ENCODE results near the gene FRMD4A. TPM values are rescaled to one million over a fixed set of nuclear protein-coding genes. Genes with fewer than 3 reads are reported as not detected.
"Not testable (repeated sequence)": the region's sequence is repeated elsewhere in the genome, so short reads cannot be mapped to it uniquely, and the experiment has no call there.

Gene FRMD4A
- total RNA-seq, 4 donors from 2014 or later: 5.6 to 34.1 (median 19.4) TPM

GRCh38 chr10:14219411-14219810, 111.3 kb downstream of the FRMD4A start:
- Histone ChIP-seq H3K4me1 (no peaks in the 10 kb centered on the region), H3K4me3 (no peak overlapping the region), H3K27me3 (no peaks in the 10 kb centered on the region), H3K27ac (no peak overlapping the region), H3K9me3 (no peaks in the 10 kb centered on the region), H3K36me3 (no peaks in the 10 kb centered on the region)
- TF ChIP-seq CTCF (IDR thresholded peaks at IDR 0.05): no peak
- no peak for TF ChIP-seq POLR2A (IDR thresholded peaks at IDR 0.05)
- intact Hi-C loops (cut with DNase I; ENCODE audit: low total_unique reads): no loop called here
- no peak for DNase-seq

GRCh38 chr10:14215641-14216040, 115.1 kb downstream of the FRMD4A start:
- H3K4me3 ChIP-seq: no peak overlapping the region
- no peaks in the 10 kb centered on the region for H3K36me3 ChIP-seq
- no peaks in the 10 kb centered on the region for H3K9me3 ChIP-seq
- H3K27ac ChIP-seq: no peak overlapping the region
- no peaks in the 10 kb centered on the region for H3K27me3 ChIP-seq
- intact Hi-C loops (cut with DNase I; ENCODE audit: low total_unique reads): no loop called here
- DNase-seq: no peak
- no peak for TF ChIP-seq POLR2A (IDR thresholded peaks at IDR 0.05)
- no peak for TF ChIP-seq CTCF (IDR thresholded peaks at IDR 0.05)
- H3K4me1 ChIP-seq: no peaks in the 10 kb centered on the region

- H3K4me3 ChIP-seq; intact Hi-C loops (cut with DNase I; ENCODE audit: low total_unique reads); DNase-seq; H3K36me3 ChIP-seq; H3K27me3 ChIP-seq; H3K27ac ChIP-seq; H3K4me1 ChIP-seq; H3K9me3 ChIP-seq: not testable (repeated sequence)
Measured at GRCh38 chr10:14213703-14214102, 117.0 kb downstream of the FRMD4A start.

GRCh38 chr10:14211610-14212009, 119.1 kb downstream of the FRMD4A start:
- intact Hi-C loops (cut with DNase I; ENCODE audit: low total_unique reads): no loop called here
- Histone ChIP-seq H3K27me3 (no peaks in the 10 kb centered on the region), H3K4me1 (no peaks in the 10 kb centered on the region), H3K9me3 (no peaks in the 10 kb centered on the region), H3K36me3 (no peaks in the 10 kb centered on the region), H3K27ac (no peak overlapping the region), H3K4me3 (no peak overlapping the region)
- TF ChIP-seq POLR2A (IDR thresholded peaks at IDR 0.05): no peak
- no peak for TF ChIP-seq CTCF (IDR thresholded peaks at IDR 0.05)
- DNase-seq: no peak

DNA sequence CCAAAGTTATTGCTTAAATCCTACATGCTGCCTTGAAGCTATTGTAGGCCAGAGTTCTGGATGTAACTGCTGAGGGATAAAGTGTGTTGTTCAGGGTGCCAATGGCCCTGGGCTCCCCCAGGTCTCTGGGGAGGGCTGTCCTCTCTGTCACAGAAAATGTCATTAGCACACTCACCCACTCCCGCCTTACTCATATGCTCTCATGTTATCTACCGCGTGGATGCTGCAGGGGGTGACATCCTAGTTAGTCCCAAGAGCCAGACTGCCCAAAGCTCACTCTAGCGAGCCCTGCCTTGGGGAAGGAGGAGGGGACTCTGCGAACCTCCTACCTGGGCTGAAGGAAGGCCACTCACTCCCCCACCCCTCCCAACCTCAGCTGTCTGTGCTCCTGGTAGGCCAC, 122.5 kb downstream of the FRMD4A start:
- H3K36me3 ChIP-seq: no peaks in the 10 kb centered on the region
- intact Hi-C loops (cut with DNase I; ENCODE audit: low total_unique reads): no loop called here
- TF ChIP-seq POLR2A (IDR thresholded peaks at IDR 0.05) (no peak), CTCF (IDR thresholded peaks at IDR 0.05) (no peak)
- no peak overlapping the region for H3K27ac ChIP-seq
- no peaks in the 10 kb centered on the region for H3K27me3 ChIP-seq
- DNase-seq: no peak
- no peak overlapping the region for H3K4me3 ChIP-seq
- no peaks in the 10 kb centered on the region for H3K4me1 ChIP-seq
- no peaks in the 10 kb centered on the region for H3K9me3 ChIP-seq

GRCh38 chr10:14205233-14205632, 125.5 kb downstream of the FRMD4A start:
- H3K4me1 ChIP-seq: no peaks in the 10 kb centered on the region
- H3K27ac ChIP-seq: no peak overlapping the region
- peaks cover 0 to 1% of the 10 kb centered on the region in 2 donors for H3K27me3 ChIP-seq
- intact Hi-C loops (cut with DNase I; ENCODE audit: low total_unique reads): no loop called here
- TF ChIP-seq CTCF (IDR thresholded peaks at IDR 0.05) (no peak), POLR2A (IDR thresholded peaks at IDR 0.05) (no peak)
- DNase-seq: no peak
- no peaks in the 10 kb centered on the region for H3K9me3 ChIP-seq
- H3K36me3 ChIP-seq: no peaks in the 10 kb centered on the region
- H3K4me3 ChIP-seq: no peak overlapping the region

Data from uterus (tissue), 4 donors.